Measurements from ENCODE around the gene SEMA3A.

The SEMA3A gene

GRCh38 chr7:83908526-83908925 lies 286.1 kb downstream of the SEMA3A start:
- H3K4me3 ChIP-seq (ENCODE audit: low read depth, low read length): no peak overlapping the region
- TF ChIP-seq, protein P1, sequence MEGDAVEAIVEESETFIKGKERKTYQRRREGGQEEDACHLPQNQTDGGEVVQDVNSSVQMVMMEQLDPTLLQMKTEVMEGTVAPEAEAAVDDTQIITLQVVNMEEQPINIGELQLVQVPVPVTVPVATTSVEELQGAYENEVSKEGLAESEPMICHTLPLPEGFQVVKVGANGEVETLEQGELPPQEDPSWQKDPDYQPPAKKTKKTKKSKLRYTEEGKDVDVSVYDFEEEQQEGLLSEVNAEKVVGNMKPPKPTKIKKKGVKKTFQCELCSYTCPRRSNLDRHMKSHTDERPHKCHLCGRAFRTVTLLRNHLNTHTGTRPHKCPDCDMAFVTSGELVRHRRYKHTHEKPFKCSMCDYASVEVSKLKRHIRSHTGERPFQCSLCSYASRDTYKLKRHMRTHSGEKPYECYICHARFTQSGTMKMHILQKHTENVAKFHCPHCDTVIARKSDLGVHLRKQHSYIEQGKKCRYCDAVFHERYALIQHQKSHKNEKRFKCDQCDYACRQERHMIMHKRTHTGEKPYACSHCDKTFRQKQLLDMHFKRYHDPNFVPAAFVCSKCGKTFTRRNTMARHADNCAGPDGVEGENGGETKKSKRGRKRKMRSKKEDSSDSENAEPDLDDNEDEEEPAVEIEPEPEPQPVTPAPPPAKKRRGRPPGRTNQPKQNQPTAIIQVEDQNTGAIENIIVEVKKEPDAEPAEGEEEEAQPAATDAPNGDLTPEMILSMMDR (IDR thresholded peaks at IDR 0.05; ENCODE audit: low read depth, low read length): no peak
